ENCODE measurements around the gene SULT1C2. TPM values are rescaled to one million over a fixed set of nuclear protein-coding genes. Genes with fewer than 3 reads are reported as not detected.

The SULT1C2 gene
- total RNA-seq, 1 donor from 2014 or later: not detected

GRCh38 chr2:108285616-108286015, 3.1 kb upstream of the SULT1C2 start:
- Histone ChIP-seq H3K4me3 (no peak overlapping the region), H3K9me3 (no peaks in the 10 kb centered on the region), H3K27me3 (no peaks in the 10 kb centered on the region), H3K27ac (no peak overlapping the region), H3K36me3 (no peaks in the 10 kb centered on the region), H3K4me1 (no peaks in the 10 kb centered on the region)
- intact Hi-C loops (cut with DNase I): no loop called here
- no peak for DNase-seq (ENCODE audit: extremely low spot score in 2 of 2)
- TF ChIP-seq POLR2A (IDR thresholded peaks at IDR 0.05): no peak
- TF ChIP-seq CTCF (IDR thresholded peaks at IDR 0.05): no peak
- no peak for TF ChIP-seq POLR2AphosphoS5 (IDR thresholded peaks at IDR 0.05; ENCODE audit: insufficient read depth in 1 of 2, low read depth in 1 of 2)

- no peak for DNase-seq (ENCODE audit: extremely low spot score in 2 of 2)
- no peak overlapping the region for H3K4me3 ChIP-seq
- no peaks in the 10 kb centered on the region for H3K9me3 ChIP-seq
- no peak overlapping the region for H3K27ac ChIP-seq
- intact Hi-C loops (cut with DNase I): no loop called here
- H3K4me1 ChIP-seq: no peaks in the 10 kb centered on the region
- TF ChIP-seq CTCF (IDR thresholded peaks at IDR 0.05) (no peak), POLR2A (IDR thresholded peaks at IDR 0.05) (no peak), POLR2AphosphoS5 (IDR thresholded peaks at IDR 0.05; ENCODE audit: insufficient read depth in 1 of 2, low read depth in 1 of 2) (no peak)
- H3K36me3 ChIP-seq: no peaks in the 10 kb centered on the region
- no peaks in the 10 kb centered on the region for H3K27me3 ChIP-seq
These were observed 1.5 kb upstream of the SULT1C2 start for GRCh38 chr2:108287169-108287568.

GRCh38 chr2:108293850-108294249, 5.2 kb downstream of the SULT1C2 start:
- no peak for DNase-seq (ENCODE audit: extremely low spot score in 2 of 2)
- Histone ChIP-seq H3K27me3 (no peaks in the 10 kb centered on the region), H3K9me3 (no peaks in the 10 kb centered on the region), H3K4me1 (no peaks in the 10 kb centered on the region), H3K4me3 (no peak overlapping the region), H3K27ac (no peak overlapping the region), H3K36me3 (no peaks in the 10 kb centered on the region)
- intact Hi-C loops (cut with DNase I): no loop called here
- TF ChIP-seq POLR2A (IDR thresholded peaks at IDR 0.05): no peak
- TF ChIP-seq POLR2AphosphoS5 (IDR thresholded peaks at IDR 0.05; ENCODE audit: insufficient read depth in 1 of 2, low read depth in 1 of 2): no peak
- TF ChIP-seq CTCF (IDR thresholded peaks at IDR 0.05): no peak

- H3K27ac ChIP-seq: no peak overlapping the region
- no peak for TF ChIP-seq POLR2A (IDR thresholded peaks at IDR 0.05)
- no peak for TF ChIP-seq POLR2AphosphoS5 (IDR thresholded peaks at IDR 0.05; ENCODE audit: insufficient read depth in 1 of 2, low read depth in 1 of 2)
- TF ChIP-seq CTCF (IDR thresholded peaks at IDR 0.05): no peak
- no peaks in the 10 kb centered on the region for H3K9me3 ChIP-seq
- no peaks in the 10 kb centered on the region for H3K4me1 ChIP-seq
- no peaks in the 10 kb centered on the region for H3K36me3 ChIP-seq
- intact Hi-C loops (cut with DNase I): no loop called here
- H3K27me3 ChIP-seq: no peaks in the 10 kb centered on the region
- no peak for DNase-seq (ENCODE audit: extremely low spot score in 2 of 2)
- no peak overlapping the region for H3K4me3 ChIP-seq
These were observed 8.9 kb downstream of the SULT1C2 start for GRCh38 chr2:108297436-108298141.

GRCh38 chr2:108301558-108301957, 12.9 kb downstream of the SULT1C2 start:
- Histone ChIP-seq H3K9me3 (no peaks in the 10 kb centered on the region), H3K4me3 (no peak overlapping the region), H3K36me3 (no peaks in the 10 kb centered on the region), H3K27me3 (no peaks in the 10 kb centered on the region), H3K4me1 (no peaks in the 10 kb centered on the region), H3K27ac (no peak overlapping the region)
- intact Hi-C loops (cut with DNase I): no loop called here
- DNase-seq (ENCODE audit: extremely low spot score in 2 of 2): no peak
- TF ChIP-seq POLR2A (IDR thresholded peaks at IDR 0.05): no peak
- TF ChIP-seq CTCF (IDR thresholded peaks at IDR 0.05): no peak
- no peak for TF ChIP-seq POLR2AphosphoS5 (IDR thresholded peaks at IDR 0.05; ENCODE audit: insufficient read depth in 1 of 2, low read depth in 1 of 2)
